HepG2 (cell line): ENCODE measurements around the gene CHID1. TPM values are rescaled to one million over a fixed set of nuclear protein-coding genes. Genes with fewer than 3 reads are reported as not detected.
A peak's percentile ranks its signal among the peaks of the same experiment; 100 is the strongest.

Experiments
- ASH2L ChIP-seq: fragments of 300-600, 200-600 bp; sonication (generic); IDR thresholded peaks from 2 replicates; pipeline ENCODE4 v1.7.0; 2017; ENCODE audit warnings: low read depth, mild to moderate bottlenecking, moderate library complexity, mixed read lengths, low read length; ENCODE audit not compliant: insufficient read length
- ATF7 ChIP-seq, 2 experiments: fragments of 450-650 bp in 1 of 2; sonication (generic) in 1 of 2; formaldehyde crosslinking in 1 of 2; IDR thresholded peaks; 2 replicates each; pipeline versions ENCODE4 v1.4.0 to v1.6.1; 2016 to 2020; ENCODE audit warnings: antibody characterized with exemption in 1 of 2, mild to moderate bottlenecking in 1 of 2, missing genetic modification reagents in 1 of 2
- DNMT1 ChIP-seq: sonication (generic); formaldehyde crosslinking; IDR thresholded peaks from 2 replicates; pipeline ENCODE4 v1.5.1; 2020; ENCODE audit warnings: mild to moderate bottlenecking, missing genetic modification reagents
- DPF2 ChIP-seq: sonication (generic); formaldehyde crosslinking; IDR thresholded peaks from 2 replicates; pipeline ENCODE4 v1.4.0; 2020; ENCODE audit warnings: mild to moderate bottlenecking, low read depth, missing genetic modification reagents, borderline replicate concordance
- FOXJ3 ChIP-seq: sonication (generic); formaldehyde crosslinking; IDR thresholded peaks from 2 replicates; pipeline ENCODE4 v1.4.0; 2020; ENCODE audit warnings: missing genetic modification reagents, mild to moderate bottlenecking, borderline replicate concordance
- FOXK2 ChIP-seq: fragments of 450-650 bp; IDR thresholded peaks from 2 replicates; pipeline ENCODE4 v1.6.1; 2016
- MIER2 ChIP-seq: IDR thresholded peaks from 2 replicates; pipeline ENCODE4 v1.6.1; 2016; ENCODE audit warnings: missing biosample characterization, missing genetic modification reagents
- NCOA1 ChIP-seq: sonication (generic); formaldehyde crosslinking; IDR thresholded peaks from 2 replicates; pipeline ENCODE4 v1.9.0; 2021; ENCODE audit warnings: missing genetic modification reagents
- NONO ChIP-seq, 2 experiments: fragments of 450-650 bp in 1 of 2; sonication (generic) in 1 of 2; formaldehyde crosslinking in 1 of 2; IDR thresholded peaks in 1 of 2; conservative IDR thresholded peaks in 1 of 2; 2 replicates each; pipeline versions ENCODE4 v1.6.1 to v1.8.0; 2017 to 2022; ENCODE audit warnings: mild to moderate bottlenecking in 1 of 2, missing genetic modification reagents in 1 of 2, moderate library complexity in 1 of 2
- NR2F6 ChIP-seq, 2 experiments: IDR thresholded peaks; 2 replicates each; pipeline ENCODE4 v1.6.1; 2016; ENCODE audit warnings: antibody characterized with exemption in 1 of 2, mild to moderate bottlenecking in 1 of 2
- POLR2A ChIP-seq, 2 experiments: IDR thresholded peaks; 2 replicates each; pipeline ENCODE4 v1.6.1; 2011; ENCODE audit warnings: low read depth in 2 of 2, low read length in 2 of 2, mild to moderate bottlenecking in 1 of 2, moderate library complexity in 1 of 2; ENCODE audit not compliant: insufficient read depth in 1 of 2
- SAFB2 ChIP-seq: sonication (generic); formaldehyde crosslinking; IDR thresholded peaks from 2 replicates; pipeline ENCODE4 v1.5.1; 2020; ENCODE audit warnings: missing genetic modification reagents, low read depth, mild to moderate bottlenecking, borderline replicate concordance
- TCF7L2 ChIP-seq: IDR thresholded peaks from 2 replicates; pipeline ENCODE4 v1.6.1; 2011; ENCODE audit warnings: mild to moderate bottlenecking, low read depth, low read length, moderate library complexity
- TGIF2 ChIP-seq: IDR thresholded peaks from 2 replicates; pipeline ENCODE4 v1.6.1; 2016; ENCODE audit warnings: control low read depth, missing compliant biosample characterization
- TSC22D2 ChIP-seq: sonication (generic); formaldehyde crosslinking; IDR thresholded peaks from 2 replicates; pipeline ENCODE4 v1.5.1; 2020; ENCODE audit warnings: missing genetic modification reagents, mild to moderate bottlenecking, borderline replicate concordance
- XRCC5 ChIP-seq: fragments of 200-400 bp; formaldehyde crosslinking; optimal IDR thresholded peaks from 2 replicates; pipeline ENCODE3; 2017; ENCODE audit warnings: mild to moderate bottlenecking, low read length
- ZNF256 ChIP-seq: sonication (generic); formaldehyde crosslinking; conservative IDR thresholded peaks from 2 replicates; pipeline ENCODE4 v1.4.0; 2020; ENCODE audit warnings: missing genetic modification reagents
- ZNF317 ChIP-seq: sonication (generic); formaldehyde crosslinking; IDR thresholded peaks from 2 replicates; pipeline ENCODE4 v1.5.0; 2020; ENCODE audit warnings: mild to moderate bottlenecking, missing genetic modification reagents
- ZNF546 ChIP-seq: sonication (generic); formaldehyde crosslinking; conservative IDR thresholded peaks from 2 replicates; pipeline ENCODE4 v1.8.1; 2023; ENCODE audit warnings: mild to moderate bottlenecking, missing genetic modification reagents
- ZNF589 ChIP-seq: sonication (generic); formaldehyde crosslinking; conservative IDR thresholded peaks from 2 replicates; pipeline ENCODE4 v1.8.0; 2022; ENCODE audit warnings: mild to moderate bottlenecking, moderate library complexity, missing genetic modification reagents
- ZNF644 ChIP-seq: IDR thresholded peaks from 2 replicates; pipeline ENCODE4 v1.6.1; 2016; ENCODE audit warnings: low read depth
- polyA plus RNA-seq, 8 experiments: library from polyadenylated mRNA; depleted of rRNA in 3 of 8; stranded (reverse) in 7 of 8; unstranded in 1 of 8; fragments of >200 nt; fragmentation: Illumina TruSeq in 4 of 8; extraction: Trizol in 4 of 8; gene quantifications; 2 replicates each; pipeline versions ENCODE4 v1.2.1 to v1.2.3, GENCODE V29; 2011 to 2016; ENCODE audit warnings: low read depth in 4 of 8, missing spikeins in 1 of 8, mixed read lengths in 1 of 8; ENCODE audit not compliant: insufficient read depth in 1 of 8
- total RNA-seq, 5 experiments: library from RNA; depleted of rRNA; stranded (reverse); fragments of >200 nt; fragmentation: Illumina TruSeq; extraction: Trizol; gene quantifications; 2 replicates each; pipeline ENCODE4 v1.2.3, GENCODE V29; 2016; ENCODE audit warnings: low read depth in 1 of 5
- TF ChIP-seq, protein P1 (sequence below): sonication (generic); formaldehyde crosslinking; IDR thresholded peaks from 2 replicates; pipeline ENCODE4 v1.5.1; 2020; ENCODE audit warnings: mild to moderate bottlenecking, moderate library complexity, missing genetic modification reagents
- TF ChIP-seq, protein P2 (sequence below): IDR thresholded peaks from 2 replicates; pipeline ENCODE4 v1.6.1; 2018; ENCODE audit warnings: missing genetic modification reagents, mild to moderate bottlenecking, missing compliant biosample characterization
- TF ChIP-seq, protein P3 (sequence below): sonication (generic); formaldehyde crosslinking; IDR thresholded peaks from 2 replicates; pipeline ENCODE4 v1.5.0; 2020; ENCODE audit warnings: missing genetic modification reagents, mild to moderate bottlenecking, borderline replicate concordance

The CHID1 gene
- total and polyA plus RNA-seq, 2 of the 13 experiments (the other 11 are each of a cell fraction or from before 2014, with no cell fraction given) = 65.1 to 93.6 TPM

DNA sequence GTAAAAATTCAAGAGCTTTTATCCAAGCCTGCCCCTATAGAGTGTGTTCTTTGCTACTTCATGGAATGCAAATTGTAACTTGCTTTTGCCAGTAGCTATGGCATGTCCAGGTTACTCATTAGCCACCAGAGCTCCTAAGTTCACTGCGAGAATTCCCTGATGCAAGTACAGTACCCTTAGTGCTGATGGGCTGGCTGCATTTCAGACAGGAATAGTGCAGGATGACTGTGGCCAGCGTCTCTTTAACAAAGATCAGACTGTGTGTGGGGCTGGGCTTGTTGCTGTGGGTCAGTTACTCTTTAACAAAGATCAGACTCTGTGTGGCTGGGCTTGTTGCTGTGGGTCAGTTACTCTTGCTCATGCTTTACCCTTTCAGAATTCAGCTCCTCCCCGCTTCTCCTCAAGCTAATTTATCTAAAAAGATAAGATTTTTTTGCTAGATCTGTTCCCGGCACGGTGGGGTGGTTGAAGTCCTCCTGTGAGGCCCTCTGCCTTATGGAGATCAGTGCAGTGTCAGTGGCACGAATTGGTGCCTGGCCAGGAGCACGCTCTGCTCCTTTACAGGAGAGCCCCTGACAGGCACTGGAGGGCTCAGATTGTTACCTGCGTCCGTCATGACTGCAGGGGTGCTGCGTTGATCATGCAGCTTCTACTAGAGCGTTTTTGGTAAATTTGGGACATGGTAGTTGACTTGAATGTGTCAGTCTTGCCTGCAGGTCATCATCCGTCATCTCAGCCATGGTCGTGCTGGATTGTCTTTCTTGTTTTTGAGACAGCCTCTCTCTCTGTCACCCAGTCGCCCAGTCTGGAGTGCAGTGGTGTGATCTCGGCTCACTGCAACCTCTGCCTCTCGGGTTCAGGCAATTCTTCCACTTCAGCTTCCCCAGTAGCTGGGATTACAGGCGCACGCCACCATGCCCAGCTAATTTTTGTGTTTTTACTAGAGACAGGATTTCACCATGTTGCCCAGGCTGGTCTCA, 42.1 kb upstream of the CHID1 start (continued):
- TF ChIP-seq, protein P1, sequence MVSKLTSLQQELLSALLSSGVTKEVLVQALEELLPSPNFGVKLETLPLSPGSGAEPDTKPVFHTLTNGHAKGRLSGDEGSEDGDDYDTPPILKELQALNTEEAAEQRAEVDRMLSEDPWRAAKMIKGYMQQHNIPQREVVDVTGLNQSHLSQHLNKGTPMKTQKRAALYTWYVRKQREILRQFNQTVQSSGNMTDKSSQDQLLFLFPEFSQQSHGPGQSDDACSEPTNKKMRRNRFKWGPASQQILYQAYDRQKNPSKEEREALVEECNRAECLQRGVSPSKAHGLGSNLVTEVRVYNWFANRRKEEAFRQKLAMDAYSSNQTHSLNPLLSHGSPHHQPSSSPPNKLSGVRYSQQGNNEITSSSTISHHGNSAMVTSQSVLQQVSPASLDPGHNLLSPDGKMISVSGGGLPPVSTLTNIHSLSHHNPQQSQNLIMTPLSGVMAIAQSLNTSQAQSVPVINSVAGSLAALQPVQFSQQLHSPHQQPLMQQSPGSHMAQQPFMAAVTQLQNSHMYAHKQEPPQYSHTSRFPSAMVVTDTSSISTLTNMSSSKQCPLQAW (CRISPR knock-in tag) = peak; percentile 99
- TF ChIP-seq ASH2L (peak; percentile 32), TCF7L2 (no peak), SAFB2 (CRISPR knock-in tag) (peak; percentile 29; the same call in 1 of the 2 replicates), ZNF317 (0 out of 2 replicates have a peak, but pooled peaks have one; percentile 28), ATF7 (IDR thresholded peaks at IDR 0.05) (no peak), ATF7 (CRISPR knock-in tag; IDR thresholded peaks at IDR 0.05) (0 out of 2 replicates have a peak, but pooled peaks have one; percentile 49), DPF2 (CRISPR knock-in tag) (peak; percentile 29; the same call in 1 of the 2 replicates), ZNF589 (CRISPR knock-in tag) (0 out of 2 replicates have a peak, but pooled peaks have one; percentile 36), ZNF256 (CRISPR knock-in tag) (no peak), TSC22D2 (CRISPR knock-in tag) (peak; percentile 50; the same call in 1 of the 2 replicates), NCOA1 (no peak; the same call in 1 of the 2 replicates), NR2F6 (IDR thresholded peaks at IDR 0.05) (peak; percentile 54; the same call in 1 of the 2 replicates), NR2F6 (CRISPR knock-in tag; IDR thresholded peaks at IDR 0.05) (peak; percentile 42; the same call in 1 of the 2 replicates), ZNF546 (CRISPR knock-in tag) (no peak), TGIF2 (no peak), MIER2 (0 out of 2 replicates have a peak, but pooled peaks have one; percentile 4), NONO (IDR thresholded peaks at IDR 0.05) (no peak), NONO (CRISPR knock-in tag; conservative IDR thresholded peaks at IDR 0.05) (peak; percentile 69; the same call in 1 of the 2 replicates), DNMT1 (CRISPR knock-in tag) (no peak), FOXJ3 (CRISPR knock-in tag) (peak; percentile 41; the same call in 1 of the 2 replicates), FOXK2 (peak; percentile 93), XRCC5 (peak; percentile 50), POLR2A (IDR thresholded peaks at IDR 0.05; ENCODE audit: insufficient read depth in 1 of 2, low read depth in 2 of 2, low read length in 2 of 2) (peak; percentile 65 to 67; a peak in 3 of 4 replicates), ZNF644 (0 out of 2 replicates have a peak, but pooled peaks have one; percentile 13)
- TF ChIP-seq, protein P2, sequence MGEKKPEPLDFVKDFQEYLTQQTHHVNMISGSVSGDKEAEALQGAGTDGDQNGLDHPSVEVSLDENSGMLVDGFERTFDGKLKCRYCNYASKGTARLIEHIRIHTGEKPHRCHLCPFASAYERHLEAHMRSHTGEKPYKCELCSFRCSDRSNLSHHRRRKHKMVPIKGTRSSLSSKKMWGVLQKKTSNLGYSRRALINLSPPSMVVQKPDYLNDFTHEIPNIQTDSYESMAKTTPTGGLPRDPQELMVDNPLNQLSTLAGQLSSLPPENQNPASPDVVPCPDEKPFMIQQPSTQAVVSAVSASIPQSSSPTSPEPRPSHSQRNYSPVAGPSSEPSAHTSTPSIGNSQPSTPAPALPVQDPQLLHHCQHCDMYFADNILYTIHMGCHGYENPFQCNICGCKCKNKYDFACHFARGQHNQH (CRISPR knock-in tag) = peak; percentile 72
- TF ChIP-seq, protein P3, sequence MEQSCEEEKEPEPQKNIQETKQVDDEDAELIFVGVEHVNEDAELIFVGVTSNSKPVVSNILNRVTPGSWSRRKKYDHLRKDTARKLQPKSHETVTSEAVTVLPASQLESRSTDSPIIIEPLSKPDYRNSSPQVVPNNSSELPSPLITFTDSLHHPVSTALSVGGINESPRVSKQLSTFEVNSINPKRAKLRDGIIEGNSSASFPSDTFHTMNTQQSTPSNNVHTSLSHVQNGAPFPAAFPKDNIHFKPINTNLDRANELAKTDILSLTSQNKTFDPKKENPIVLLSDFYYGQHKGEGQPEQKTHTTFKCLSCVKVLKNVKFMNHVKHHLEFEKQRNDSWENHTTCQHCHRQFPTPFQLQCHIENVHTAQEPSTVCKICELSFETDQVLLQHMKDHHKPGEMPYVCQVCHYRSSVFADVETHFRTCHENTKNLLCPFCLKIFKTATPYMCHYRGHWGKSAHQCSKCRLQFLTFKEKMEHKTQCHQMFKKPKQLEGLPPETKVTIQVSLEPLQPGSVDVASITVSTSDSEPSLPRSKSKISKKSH (CRISPR knock-in tag) = no peak
